SK-N-SH treated with all-trans-retinoic acid at 6 μM for 48 hours (cell line): ENCODE measurements around the gene NEUROD1.

Experiments
- ATAC-seq: fragments of 200-7000 bp; cut with Tn5 transposase; 3 replicates; pipeline ENCODE4 v1.9.1; 2020; ENCODE audit warnings: mild to moderate bottlenecking, moderate library complexity
- ARNTL ChIP-seq: fragments of 450-650 bp; formaldehyde crosslinking; IDR thresholded peaks from 2 replicates; pipeline ENCODE4 v1.5.0; 2020; ENCODE audit warnings: low read depth, mild to moderate bottlenecking, moderate library complexity, borderline replicate concordance
- BACH2 ChIP-seq: fragments of 250-450 bp; sonication (Bioruptor Pico); IDR thresholded peaks from 2 replicates; pipeline ENCODE4 v1.9.0; 2021; ENCODE audit warnings: mild to moderate bottlenecking, borderline replicate concordance
- CSDC2 ChIP-seq: fragments of 250-450 bp; sonication (Bioruptor Pico); IDR thresholded peaks from 2 replicates; pipeline ENCODE4 v1.5.0; 2020; ENCODE audit warnings: mild to moderate bottlenecking, moderate library complexity
- CSRNP3 ChIP-seq: fragments of 250-450 bp; sonication (Bioruptor Pico); IDR thresholded peaks from 2 replicates; pipeline ENCODE4 v1.5.1; 2021; ENCODE audit warnings: mild to moderate bottlenecking, moderate library complexity
- ESRRG ChIP-seq: fragments of 250-450 bp; sonication (Bioruptor Pico); IDR thresholded peaks from 2 replicates; pipeline ENCODE4 v1.6.1; 2021; ENCODE audit warnings: mild to moderate bottlenecking
- GLIS3 ChIP-seq: fragments of 250-450 bp; sonication (Bioruptor Pico); IDR thresholded peaks from 2 replicates; pipeline ENCODE4 v1.5.0; 2020; ENCODE audit warnings: mild to moderate bottlenecking, moderate library complexity
- ISL1 ChIP-seq: fragments of 250-450 bp; sonication (Bioruptor Pico); IDR thresholded peaks from 2 replicates; pipeline ENCODE4 v2.1.2; 2022; ENCODE audit warnings: mild to moderate bottlenecking, moderate library complexity
- OSR1 ChIP-seq: fragments of 250-450 bp; sonication (Bioruptor Pico); IDR thresholded peaks from 2 replicates; pipeline ENCODE4 v1.8.0; 2022; ENCODE audit warnings: moderate library complexity, mild to moderate bottlenecking, inconsistent platforms
- RARB ChIP-seq: fragments of 250-450 bp; sonication (Bioruptor Pico); IDR thresholded peaks from 2 replicates; pipeline ENCODE4 v1.8.0; 2021; ENCODE audit warnings: mild to moderate bottlenecking, moderate library complexity
- TCF4 ChIP-seq: fragments of 250-450 bp; sonication (Bioruptor Pico); IDR thresholded peaks from 2 replicates; pipeline ENCODE4 v1.8.0; 2021; ENCODE audit warnings: mild to moderate bottlenecking, moderate library complexity, borderline replicate concordance
- TOX ChIP-seq: fragments of 250-450 bp; sonication (Bioruptor Pico); IDR thresholded peaks from 2 replicates; pipeline ENCODE4 v1.8.0; 2021; ENCODE audit warnings: mild to moderate bottlenecking, moderate library complexity, borderline replicate concordance
- TSHZ2 ChIP-seq: fragments of 250-450 bp; sonication (Bioruptor Pico); IDR thresholded peaks from 2 replicates; pipeline ENCODE4 v1.5.0; 2020; ENCODE audit warnings: mild to moderate bottlenecking, moderate library complexity
- ZC3H10 ChIP-seq: fragments of 250-450 bp; sonication (Bioruptor Pico); IDR thresholded peaks from 2 replicates; pipeline ENCODE4 v1.5.1; 2021; ENCODE audit warnings: mild to moderate bottlenecking, moderate library complexity
- ZFP3 ChIP-seq: fragments of 250-450 bp; sonication (Bioruptor Pico); IDR thresholded peaks from 2 replicates; pipeline ENCODE4 v1.5.0; 2020; ENCODE audit warnings: mild to moderate bottlenecking, moderate library complexity
- ZFP30 ChIP-seq: fragments of 450-650 bp; formaldehyde crosslinking; IDR thresholded peaks from 2 replicates; pipeline ENCODE4 v1.5.0; 2022; ENCODE audit warnings: mild to moderate bottlenecking, moderate library complexity
- ZNF565 ChIP-seq: fragments of 450-650 bp; formaldehyde crosslinking; conservative IDR thresholded peaks from 2 replicates; pipeline ENCODE4 v1.5.0; 2020; ENCODE audit warnings: low read depth, mild to moderate bottlenecking, moderate library complexity
- ZNF70 ChIP-seq: fragments of 450-650 bp; formaldehyde crosslinking; IDR thresholded peaks from 2 replicates; pipeline ENCODE4 v1.5.0; 2020; ENCODE audit warnings: mild to moderate bottlenecking, moderate library complexity
- ZNF8 ChIP-seq: fragments of 450-650 bp; formaldehyde crosslinking; IDR thresholded peaks from 2 replicates; pipeline ENCODE4 v1.5.0; 2020; ENCODE audit warnings: mild to moderate bottlenecking, moderate library complexity
- TF ChIP-seq, protein P1 (sequence below): fragments of 250-450 bp; sonication (Bioruptor Pico); IDR thresholded peaks from 2 replicates; pipeline ENCODE4 v1.5.1; 2020; ENCODE audit warnings: low read depth, mild to moderate bottlenecking, moderate library complexity

The NEUROD1 gene

GRCh38 chr2:181677912-181678586 is 2.3 kb downstream of the NEUROD1 start:
- no peak for TF ChIP-seq ZNF565
- TF ChIP-seq TOX = no peak
- TF ChIP-seq BACH2 (CRISPR knock-in tag) = no peak
- no peak for TF ChIP-seq CSRNP3
- TF ChIP-seq ZC3H10 (CRISPR knock-in tag) = no peak
- TF ChIP-seq, protein P1, sequence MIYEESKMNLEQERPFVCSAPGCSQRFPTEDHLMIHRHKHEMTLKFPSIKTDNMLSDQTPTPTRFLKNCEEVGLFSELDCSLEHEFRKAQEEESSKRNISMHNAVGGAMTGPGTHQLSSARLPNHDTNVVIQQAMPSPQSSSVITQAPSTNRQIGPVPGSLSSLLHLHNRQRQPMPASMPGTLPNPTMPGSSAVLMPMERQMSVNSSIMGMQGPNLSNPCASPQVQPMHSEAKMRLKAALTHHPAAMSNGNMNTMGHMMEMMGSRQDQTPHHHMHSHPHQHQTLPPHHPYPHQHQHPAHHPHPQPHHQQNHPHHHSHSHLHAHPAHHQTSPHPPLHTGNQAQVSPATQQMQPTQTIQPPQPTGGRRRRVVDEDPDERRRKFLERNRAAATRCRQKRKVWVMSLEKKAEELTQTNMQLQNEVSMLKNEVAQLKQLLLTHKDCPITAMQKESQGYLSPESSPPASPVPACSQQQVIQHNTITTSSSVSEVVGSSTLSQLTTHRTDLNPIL = no peak
- ATAC-seq = no peak

- no peak for ATAC-seq
- TF ChIP-seq ISL1 = 0 out of 2 replicates have a peak, but pooled peaks have one; percentile 17
- TF ChIP-seq ZNF70 (CRISPR knock-in tag) = no peak
- TF ChIP-seq, all 23 proteins: peak for 1
Measured at GRCh38 chr2:181675254-181675653, 5.1 kb downstream of the NEUROD1 start.

DNA sequence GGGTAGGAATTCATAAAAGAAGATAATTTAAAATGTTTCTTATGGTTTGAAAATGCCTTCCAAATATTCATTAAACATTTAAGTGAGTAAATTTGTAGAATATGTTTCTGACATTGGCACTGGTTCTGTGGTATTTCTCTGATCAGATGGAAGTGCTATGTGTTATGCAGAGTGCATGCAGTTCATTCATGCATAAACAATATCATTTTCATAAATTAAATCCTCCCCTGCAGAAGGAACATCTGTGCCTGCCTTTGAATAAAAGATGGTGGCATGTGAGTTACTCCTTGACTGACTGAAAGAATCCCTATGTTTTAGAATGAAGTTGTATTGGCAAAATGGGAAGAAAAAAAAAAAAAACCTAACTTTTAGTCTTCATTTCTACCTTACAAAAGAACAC is 5.9 kb downstream of the NEUROD1 start:
- ATAC-seq = no peak
- TF ChIP-seq ZNF565 (no peak), TCF4 (CRISPR knock-in tag) (no peak), RARB (no peak), TSHZ2 (no peak), ZNF8 (CRISPR knock-in tag) (no peak), ZFP3 (CRISPR knock-in tag) (no peak), TOX (no peak), ZC3H10 (CRISPR knock-in tag) (no peak), ISL1 (no peak), ARNTL (CRISPR knock-in tag) (no peak)
- TF ChIP-seq, all 23 proteins: peak for 0

- no peak for TF ChIP-seq ARNTL (CRISPR knock-in tag)
- TF ChIP-seq RARB = no peak
- no peak for TF ChIP-seq ESRRG
- no peak for TF ChIP-seq ZFP3 (CRISPR knock-in tag)
- no peak for TF ChIP-seq OSR1
- no peak for TF ChIP-seq TOX
- no peak for TF ChIP-seq ZNF565
- ATAC-seq = no peak
Measured at GRCh38 chr2:181673173-181673572, 7.1 kb downstream of the NEUROD1 start.

DNA sequence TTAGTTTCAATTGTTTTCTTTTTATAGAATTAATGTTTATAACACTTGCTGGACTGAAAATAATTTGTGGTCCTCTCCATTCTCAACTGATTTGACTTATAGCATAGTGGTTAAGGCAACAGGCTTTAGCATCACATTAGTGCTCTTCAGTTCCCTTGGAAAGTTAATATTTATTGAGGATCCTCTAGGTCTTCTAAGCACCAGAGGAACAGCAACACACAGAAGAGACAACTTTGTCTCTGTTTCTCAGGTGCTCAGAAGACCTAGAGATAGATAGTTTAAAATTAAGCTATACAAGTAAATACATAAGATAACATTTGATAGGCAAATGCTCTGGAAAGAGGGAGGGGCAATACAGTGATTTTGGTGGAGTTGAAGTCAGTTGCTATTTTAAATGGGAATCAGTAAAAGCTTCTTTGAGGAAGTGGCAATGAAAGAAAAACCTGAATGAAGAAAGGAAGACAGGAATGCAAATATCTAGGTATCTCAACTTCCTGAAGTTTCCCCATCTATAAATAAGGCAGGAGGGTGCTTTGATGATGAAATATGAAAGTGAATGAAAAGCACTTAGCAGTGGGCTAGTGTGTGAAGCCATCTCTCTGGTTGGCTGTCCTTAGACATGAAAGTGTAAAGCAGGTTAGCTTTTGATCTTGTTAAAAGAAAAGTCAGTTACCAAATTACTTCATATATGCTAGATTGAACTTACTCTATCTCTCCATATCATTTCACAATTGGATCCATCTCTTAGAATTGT is 7.9 kb downstream of the NEUROD1 start:
- no peak for ATAC-seq
- TF ChIP-seq GLIS3 (CRISPR knock-in tag) (no peak), TOX (no peak), RARB (no peak), ISL1 (no peak), CSRNP3 (no peak), ZNF8 (CRISPR knock-in tag) (no peak), CSDC2 (CRISPR knock-in tag) (no peak), ZFP30 (CRISPR knock-in tag) (no peak), ZNF70 (CRISPR knock-in tag) (no peak), BACH2 (CRISPR knock-in tag) (no peak)
